CD1c-positive myeloid dendritic cell (primary cell): Measurements from ENCODE around the gene PIK3R6.
"Not testable (repeated sequence)": the region's sequence is repeated elsewhere in the genome, so short reads cannot be mapped to it uniquely, and the experiment has no call there.

ENCODE experiments used
- DNase-seq: peaks from one replicate; pipeline ENCODE4 v3.0.0-alpha.2; 2016; ENCODE audit errors: extremely low spot score

The PIK3R6 gene

GRCh38 chr17:8872705-8873435, 5.4 kb upstream of the PIK3R6 start:
- no peak for DNase-seq

DNA sequence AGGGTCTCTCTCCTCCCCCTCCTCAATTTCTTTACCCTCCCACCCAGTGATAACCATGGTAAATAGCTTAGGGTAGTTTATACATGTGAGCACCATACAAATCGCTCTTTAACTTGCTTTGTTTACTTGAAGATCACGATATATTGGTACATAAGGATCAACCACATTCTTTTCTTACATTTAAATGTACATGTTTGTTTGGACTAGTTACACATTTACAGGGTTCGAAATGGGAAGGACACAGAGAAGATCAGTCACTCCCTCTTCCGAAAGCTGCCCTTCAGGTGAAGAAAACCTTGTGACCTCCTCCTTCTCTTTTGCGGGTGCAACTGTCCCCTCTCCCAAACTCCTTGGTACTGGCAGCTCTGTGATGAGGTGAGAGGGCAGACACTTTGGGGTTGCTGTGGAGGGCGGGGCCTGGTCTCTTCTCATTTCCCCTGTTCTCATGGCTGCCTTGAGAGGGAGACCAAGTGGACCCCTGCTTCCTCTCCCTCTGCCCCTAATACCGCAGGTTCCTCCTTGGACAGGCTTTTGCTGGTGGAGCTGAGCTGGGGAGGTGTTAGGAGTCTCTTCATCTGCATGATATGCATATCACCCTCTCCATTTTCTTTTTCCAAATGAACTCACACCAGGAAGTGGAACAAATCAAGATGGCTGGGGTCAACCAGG, 4.7 kb upstream of the PIK3R6 start:
- DNase-seq, result peak; percentile 38

GRCh38 chr17:8871081-8871581, 3.7 kb upstream of the PIK3R6 start:
- DNase-seq, result no peak

GRCh38 chr17:8870406-8871040, 3.0 kb upstream of the PIK3R6 start:
- no peak for DNase-seq

DNA sequence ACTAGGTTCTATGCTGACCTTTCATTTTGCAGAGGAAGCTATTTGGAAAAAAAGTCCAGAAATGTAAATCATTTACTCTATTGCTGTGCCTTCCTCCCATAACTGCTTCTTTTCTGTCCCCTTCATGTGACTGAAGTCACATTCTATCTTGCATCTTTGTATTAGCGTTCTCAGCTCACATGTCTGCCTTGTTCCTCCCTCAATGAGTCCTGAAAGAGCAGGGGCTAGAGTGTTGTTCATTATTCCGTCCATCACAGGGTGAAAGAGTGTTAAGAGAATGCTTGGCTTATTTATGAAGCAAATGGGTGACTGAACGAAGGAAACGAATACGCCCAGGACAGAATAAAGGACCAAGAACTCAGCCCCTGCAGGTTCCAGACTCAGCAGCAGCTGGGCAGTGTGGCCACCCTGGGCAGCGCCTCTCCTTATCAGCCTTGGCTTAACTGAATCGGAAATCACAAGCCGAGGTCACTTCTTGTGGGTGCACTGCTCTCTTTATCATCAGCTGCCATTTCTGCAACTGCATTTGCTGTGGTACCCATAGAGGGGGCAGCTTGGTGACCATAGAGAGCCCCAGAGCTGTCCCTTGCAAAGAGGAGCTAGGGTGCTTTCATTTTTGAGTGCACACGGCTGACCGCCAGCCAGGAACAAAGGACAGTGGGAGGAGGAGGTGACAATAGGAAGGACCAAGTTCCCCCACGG, 1.8 kb upstream of the PIK3R6 start:
- no peak for DNase-seq

DNA sequence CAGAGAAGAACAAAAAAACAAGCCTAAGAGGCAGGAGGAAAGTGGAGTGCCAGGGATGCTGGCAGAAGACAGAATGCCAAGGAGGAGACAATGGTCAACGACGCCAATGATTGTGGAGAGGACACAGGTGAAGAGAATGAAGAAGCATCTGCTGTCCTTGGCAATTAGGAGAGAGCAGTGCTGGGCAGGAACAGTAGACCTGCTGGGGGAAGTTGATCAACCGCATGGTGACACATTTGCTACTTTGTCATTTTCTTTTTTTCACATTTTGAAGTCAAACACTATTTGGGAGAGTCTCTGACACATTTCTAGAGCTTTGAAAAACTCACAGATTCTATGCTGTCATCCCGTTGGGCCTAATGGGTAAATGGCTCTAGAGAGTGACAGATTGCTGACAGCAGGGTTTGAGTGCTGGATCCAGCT, 1.1 kb upstream of the PIK3R6 start:
- DNase-seq, result peak; percentile 31

- no peak for DNase-seq
These were observed 618 bp upstream of the PIK3R6 start for GRCh38 chr17:8868092-8868491.

- no peak for DNase-seq
These were observed 1.7 kb downstream of the PIK3R6 start for GRCh38 chr17:8865811-8866210.

- no peak for DNase-seq
These were observed 2.1 kb downstream of the PIK3R6 start for GRCh38 chr17:8865385-8865784.

DNA sequence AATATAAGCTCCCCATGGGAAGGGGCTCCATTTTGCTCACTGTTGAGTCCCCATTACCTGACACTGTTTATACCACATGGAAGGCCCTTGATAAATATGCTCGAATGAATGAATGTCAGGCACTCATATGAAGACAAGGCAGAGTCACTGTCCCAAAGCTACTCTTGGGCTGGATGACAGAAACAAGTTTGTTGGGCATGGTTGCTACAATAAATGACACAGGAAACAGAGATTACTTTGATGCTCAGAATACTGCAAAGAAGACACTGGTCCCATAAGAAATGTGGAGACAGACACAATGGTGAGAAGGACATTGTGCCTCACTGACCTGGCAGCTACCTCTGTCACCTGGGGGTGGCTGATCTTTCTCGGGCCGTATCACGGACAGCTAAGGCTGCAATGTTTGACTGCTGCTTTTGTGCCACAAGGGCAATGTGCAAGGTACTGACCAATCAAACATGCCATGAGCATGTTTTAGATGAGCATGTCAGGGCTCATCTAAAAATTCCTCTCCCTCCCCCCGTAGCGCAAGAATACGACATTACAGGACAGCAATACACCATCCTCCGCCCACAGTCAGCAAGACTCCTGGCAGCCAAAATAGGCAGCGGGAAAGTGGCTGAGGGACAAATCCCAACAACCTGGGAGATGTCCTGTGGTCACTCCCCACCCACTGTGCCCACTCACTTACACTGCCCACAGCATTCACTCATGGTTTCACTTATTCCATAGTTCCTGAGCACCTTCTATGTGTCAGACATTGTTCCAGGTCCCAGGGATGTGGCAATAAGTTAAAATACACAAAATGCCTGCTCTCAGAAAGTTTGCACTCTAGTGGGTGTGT, 5.0 kb downstream of the PIK3R6 start:
- DNase-seq, result no peak

DNA sequence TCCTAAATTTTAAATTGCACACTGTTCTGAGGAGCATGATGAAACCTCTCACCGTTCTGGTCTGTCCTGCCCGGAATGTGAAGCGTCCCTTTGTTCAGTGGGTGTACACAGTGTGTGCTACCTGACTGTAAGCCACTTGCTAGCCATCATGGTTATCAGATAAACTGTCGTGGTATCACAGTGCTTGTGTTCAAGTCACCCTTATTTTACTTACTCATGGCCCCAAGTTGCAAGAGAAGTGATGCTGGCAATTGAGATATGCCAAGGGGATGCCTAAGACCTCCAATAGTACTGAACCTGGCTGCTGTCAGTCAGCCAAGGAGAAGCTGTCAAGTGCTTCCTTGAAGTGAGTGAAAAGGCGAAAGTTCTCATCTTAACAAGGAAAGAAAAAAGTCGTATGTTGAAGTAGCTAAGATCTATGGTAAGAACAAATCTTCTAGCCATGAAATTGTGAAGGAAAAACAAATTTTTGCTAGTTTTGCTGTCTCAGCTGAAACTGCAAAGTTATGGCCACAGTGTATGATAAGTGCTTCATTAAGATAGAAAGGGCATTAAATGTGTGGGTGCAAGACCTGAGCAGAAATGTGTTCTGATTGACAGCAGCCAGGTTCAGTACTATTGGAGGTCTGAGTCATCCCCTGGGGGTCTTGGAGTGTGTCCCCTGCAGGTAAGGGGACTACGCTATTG, 5.8 kb downstream of the PIK3R6 start:
- DNase-seq, result no peak

DNA sequence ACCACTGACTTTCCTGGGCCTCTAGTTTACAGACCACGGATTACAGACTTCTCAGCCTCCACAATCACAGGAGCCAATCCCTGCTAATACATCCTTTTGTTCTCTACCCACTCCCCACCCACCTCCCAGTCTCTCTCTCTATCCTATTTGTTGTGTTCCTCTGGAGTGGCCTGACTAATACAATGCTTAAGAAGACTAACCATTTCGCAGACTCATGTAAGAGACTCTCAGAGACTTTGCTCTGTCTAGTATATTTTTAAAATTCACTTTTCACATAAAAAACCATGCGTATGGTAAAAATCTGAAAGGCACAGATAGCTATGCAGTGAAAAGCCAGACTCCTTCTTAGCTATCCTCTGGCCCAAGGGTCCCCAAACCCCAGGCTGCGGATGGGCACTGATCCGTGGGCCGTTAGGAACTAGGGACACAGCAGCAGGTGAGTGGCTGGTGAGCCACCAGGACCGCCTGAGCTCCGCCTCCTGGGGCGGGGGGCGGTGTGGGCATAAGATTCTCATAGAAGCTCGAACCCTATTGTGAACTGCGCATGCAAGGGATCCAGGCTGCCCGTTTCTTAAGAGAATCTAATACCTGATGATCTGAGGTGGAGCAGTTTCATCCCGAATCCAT, 7.6 kb downstream of the PIK3R6 start:
- no peak for DNase-seq

DNA sequence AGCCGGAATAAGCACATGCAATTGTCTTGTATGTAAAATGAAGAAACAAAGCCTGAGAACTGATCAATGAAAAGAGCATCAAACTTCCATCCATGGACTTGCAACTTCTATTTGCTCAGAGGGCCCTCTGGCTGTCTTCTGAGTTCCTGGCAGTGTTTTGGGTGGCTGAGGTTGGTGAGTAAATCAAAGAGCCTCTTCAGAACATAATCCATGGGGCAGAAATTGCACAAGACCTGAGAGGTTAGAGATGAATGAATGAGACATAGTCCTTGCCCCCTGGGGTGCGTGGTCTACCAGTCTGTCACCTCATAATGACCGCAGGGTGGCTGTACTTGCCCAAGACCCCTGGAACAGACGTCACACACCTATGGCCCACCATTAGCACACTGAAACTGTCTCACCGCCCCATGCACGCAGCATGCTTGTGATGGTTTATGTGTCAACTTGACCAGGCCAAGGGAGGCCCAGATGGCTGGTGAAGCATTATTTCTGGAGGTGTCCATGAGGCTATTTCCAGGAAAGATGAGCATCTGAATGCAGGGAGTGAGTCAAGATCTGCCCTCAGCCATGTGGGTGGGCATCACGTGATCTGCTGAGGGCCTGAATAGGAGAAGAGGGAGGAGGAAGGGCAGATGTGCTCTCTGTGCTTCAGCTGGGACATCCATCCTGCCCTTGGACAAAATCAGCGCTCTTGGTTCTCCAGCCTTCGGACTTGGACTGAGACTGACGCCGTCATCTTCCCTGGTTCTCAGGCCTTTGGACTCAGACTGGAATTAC, 8.3 kb downstream of the PIK3R6 start:
- DNase-seq, result peak; percentile 91

DNA sequence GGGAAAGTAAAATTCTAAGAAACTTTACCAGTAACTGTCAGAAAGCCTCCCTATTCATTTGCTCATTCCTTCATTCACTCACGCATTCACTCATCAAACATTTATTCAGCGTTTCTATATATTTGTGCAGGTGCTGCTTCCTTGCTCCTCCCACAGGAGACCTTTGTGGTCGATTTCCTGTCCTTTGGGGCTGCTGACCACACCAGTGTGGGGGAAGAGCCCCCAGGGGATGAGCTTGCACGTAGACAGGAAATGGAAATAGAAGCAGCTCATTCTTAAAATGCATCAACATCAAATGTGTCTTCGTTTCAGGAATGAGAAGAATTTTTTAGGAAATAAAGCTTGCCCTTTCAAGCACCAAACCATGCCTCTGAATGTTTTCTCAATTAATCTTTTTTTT, 9.6 kb downstream of the PIK3R6 start:
- peak; percentile 26 for DNase-seq

DNA sequence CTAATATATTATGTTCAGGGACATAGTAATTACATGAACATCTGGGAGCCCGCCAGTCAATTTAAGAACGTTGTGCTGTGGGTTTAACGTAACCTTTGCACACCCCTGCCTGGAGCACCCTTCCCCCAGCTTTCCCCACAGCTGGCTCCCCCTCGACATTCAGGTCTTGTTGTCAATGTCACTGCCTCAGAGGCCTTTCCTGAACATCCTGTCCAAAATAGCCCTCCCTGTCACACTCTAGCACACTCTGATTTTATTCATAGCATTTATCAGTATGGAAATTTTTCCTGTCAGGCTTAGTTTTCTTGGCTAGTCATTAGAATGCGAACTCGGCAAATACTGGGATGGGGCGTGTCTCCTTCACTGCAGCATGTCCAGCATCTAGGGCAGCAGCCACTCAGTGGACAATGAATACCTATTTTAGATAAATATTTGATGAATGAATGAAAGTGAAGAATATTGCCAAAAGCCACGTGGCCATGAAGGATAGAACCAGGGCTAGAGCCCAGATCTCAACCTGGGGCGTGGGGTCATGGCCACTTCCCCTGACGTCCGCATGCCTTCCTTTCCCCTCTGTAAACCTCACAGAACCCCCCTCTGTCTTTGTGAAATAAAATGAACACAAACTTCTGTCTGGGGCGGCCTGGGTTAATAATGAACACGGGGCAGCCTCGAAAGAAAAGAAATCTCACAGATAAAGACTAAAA, 10.5 kb downstream of the PIK3R6 start:
- DNase-seq, result no peak

GRCh38 chr17:8856205-8856603, 11.3 kb downstream of the PIK3R6 start:
- DNase-seq, result not testable (repeated sequence)

DNA sequence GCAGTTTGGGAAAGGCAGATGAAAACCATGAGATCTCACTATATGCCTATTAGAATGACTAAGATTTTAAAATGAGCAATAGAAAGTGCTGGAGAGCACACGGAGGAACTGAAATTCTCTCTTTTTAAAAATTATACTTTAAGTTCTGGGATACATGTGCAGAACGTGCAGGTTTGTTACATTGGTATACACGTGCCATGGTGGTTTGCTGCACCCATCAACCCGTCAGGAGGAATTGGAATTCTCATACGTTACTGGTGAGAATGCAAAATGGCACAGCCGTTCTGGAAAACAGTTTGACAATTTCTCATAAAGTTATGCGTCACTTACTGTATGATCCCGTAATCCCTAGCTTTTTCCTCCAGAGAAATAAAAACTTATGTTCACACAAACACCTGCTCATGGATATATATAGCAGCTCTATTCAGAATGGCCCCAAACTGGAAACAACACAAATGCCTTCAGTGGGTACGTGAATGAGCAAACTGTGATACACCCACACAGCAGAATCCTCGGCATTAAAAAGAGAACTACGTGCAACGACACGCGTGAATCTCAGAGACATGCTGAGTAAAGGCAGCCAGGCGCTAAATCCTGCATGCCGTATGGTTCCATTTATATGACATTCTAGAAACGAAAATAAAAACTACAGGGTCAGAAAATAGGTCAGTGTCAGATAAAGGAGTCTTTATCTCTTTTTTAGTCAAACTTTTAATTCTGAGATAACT, 11.8 kb downstream of the PIK3R6 start:
- peak; percentile 73 for DNase-seq

DNA sequence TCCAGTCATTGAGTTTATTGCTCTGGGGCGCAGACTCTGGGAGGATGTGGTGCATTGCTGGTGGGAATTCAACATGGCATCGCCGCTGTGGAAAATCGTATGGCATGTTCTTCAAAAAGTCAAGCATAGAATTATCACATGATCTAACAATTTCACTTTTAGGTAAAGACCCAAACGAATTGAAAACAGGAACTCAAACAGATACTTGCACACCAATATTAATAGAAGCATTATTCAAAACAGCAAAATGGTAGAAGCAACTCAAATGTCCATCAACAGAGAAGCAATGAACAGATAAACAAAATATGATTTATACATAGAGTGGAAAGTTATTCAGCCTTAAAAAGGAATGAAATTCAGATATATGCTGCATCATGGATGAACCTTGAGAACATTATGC, 15.9 kb downstream of the PIK3R6 start:
- DNase-seq, result no peak
